Effector CD4-positive, alpha-beta T cell (primary cell): ENCODE measurements around the gene PRKAG2.
A peak's percentile ranks its signal among the peaks of the same experiment; 100 is the strongest.

ENCODE experiments used
- DNase-seq: peaks from one replicate; pipeline ENCODE4 v3.0.0-alpha.2; 2020

Gene PRKAG2

GRCh38 chr7:151631953-151632749 is 244.8 kb downstream of the PRKAG2 start:
- peak; percentile 84 for DNase-seq

DNA sequence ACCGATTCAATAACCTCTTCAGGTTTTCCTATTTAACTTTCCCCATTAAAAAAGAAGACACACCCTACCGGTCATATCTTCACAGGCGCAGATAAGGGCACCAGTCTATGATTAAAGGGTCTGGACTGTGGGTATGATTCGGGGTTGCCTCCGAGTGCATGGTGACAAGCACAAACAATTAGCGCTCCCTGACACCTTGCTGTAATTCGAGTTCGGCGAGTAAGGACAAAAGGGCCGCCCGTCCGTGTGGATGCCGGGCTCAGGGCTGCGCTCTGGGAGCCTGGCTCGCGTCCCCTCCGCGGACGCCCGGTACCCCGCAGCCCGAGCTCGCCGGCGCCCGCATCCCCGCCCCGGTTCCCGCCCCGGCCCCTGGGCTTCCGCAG is 245.4 kb downstream of the PRKAG2 start:
- peak; percentile 19 for DNase-seq

- DNase-seq, result no peak
Observed at GRCh38 chr7:151630851-151631569, 245.9 kb downstream of the PRKAG2 start.

GRCh38 chr7:151630358-151630757 is 246.6 kb downstream of the PRKAG2 start:
- DNase-seq, result no peak

GRCh38 chr7:151629713-151630272 is 247.1 kb downstream of the PRKAG2 start:
- no peak for DNase-seq

DNA sequence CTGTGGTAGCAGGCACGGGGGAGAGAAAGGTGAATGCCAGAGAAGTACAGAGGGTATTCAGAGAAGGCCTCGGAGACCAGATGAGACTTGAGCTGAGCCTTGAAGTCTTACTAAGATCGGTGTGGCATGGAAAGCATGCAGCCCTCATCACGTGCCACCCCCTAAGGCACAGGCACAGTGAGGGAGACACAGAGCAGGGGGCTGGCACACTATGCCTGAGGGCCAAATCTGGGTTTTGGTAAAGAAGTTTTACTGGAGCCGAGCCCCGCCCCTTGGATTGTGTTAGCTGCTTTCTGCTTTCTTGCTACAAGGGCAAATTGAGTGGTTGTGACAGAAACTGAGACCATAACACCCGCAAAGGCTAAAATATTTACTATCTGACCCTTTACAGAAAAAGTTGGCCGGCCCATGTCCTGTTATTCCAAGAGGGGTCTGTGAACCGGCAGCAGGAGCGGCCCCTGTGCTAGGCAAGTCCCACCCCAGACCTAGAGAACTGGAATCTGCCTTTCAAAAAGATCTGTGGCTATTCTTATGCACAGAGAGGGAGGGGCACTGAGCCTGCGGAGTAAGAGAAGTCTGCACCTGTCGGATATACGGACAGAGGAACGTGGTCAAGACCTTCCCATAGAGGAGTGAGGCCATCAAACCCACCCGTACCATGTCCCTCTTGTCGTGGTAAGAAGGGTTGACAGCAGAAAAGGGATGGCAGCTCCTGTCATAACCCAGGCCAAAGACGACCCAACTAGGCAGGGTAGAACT is 247.9 kb downstream of the PRKAG2 start:
- DNase-seq, result no peak

GRCh38 chr7:151626422-151627115 is 250.3 kb downstream of the PRKAG2 start:
- no peak for DNase-seq

DNA sequence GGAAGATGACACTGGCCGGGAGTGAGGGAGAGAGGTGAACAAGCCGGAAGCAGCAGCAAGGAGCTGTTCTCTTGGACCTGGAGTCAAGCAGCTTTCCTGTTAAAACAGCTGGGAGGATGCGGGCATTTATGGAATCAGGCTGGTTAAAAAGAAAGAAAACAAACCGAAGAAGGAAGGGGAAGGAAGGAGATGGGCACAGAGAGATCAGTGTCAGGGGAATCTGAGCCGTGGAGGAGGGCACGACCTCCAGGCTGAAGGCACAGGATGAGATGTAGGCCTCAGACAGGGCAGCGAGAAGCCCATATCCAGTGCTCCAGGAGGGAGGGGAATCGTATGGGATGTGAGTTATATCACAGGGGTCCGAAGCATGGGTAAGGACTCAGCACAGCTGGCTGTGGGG is 251.3 kb downstream of the PRKAG2 start:
- DNase-seq, result no peak

DNA sequence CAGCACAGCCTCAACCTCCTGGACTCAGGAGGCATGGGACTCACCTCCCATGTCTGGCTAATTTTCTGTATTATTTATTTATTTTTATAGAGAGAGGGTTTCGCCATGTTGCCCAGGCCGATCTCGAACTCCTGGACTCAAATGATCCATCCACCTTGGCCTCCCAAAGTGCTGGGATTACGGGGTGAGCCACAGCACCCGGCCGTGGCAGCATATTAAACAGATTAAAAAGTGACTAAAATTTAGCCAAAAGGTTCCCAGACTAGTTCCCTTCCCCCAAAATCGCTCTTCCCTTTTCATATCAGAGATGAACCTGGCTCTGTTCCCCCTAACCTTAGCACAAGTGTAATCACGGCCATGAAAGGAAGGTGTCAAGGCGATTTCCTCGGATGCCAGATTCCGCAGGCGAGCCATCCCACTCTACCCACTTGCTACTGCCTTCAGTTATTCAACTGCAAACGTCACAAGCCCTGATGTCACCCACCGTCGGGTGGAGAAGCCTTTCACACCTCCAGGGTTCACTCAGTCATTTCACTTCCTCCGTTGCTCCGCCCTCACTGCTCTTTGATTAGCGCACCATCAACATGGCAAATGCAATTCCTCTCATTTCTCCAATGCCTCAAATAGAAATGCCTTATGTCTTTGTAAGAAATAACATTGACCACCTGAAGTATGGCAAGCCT is 252.5 kb downstream of the PRKAG2 start:
- no peak for DNase-seq

- DNase-seq, result no peak
Observed at GRCh38 chr7:151623766-151624165, 253.1 kb downstream of the PRKAG2 start.

- no peak for DNase-seq
Observed at GRCh38 chr7:151621961-151622360, 255.0 kb downstream of the PRKAG2 start.

DNA sequence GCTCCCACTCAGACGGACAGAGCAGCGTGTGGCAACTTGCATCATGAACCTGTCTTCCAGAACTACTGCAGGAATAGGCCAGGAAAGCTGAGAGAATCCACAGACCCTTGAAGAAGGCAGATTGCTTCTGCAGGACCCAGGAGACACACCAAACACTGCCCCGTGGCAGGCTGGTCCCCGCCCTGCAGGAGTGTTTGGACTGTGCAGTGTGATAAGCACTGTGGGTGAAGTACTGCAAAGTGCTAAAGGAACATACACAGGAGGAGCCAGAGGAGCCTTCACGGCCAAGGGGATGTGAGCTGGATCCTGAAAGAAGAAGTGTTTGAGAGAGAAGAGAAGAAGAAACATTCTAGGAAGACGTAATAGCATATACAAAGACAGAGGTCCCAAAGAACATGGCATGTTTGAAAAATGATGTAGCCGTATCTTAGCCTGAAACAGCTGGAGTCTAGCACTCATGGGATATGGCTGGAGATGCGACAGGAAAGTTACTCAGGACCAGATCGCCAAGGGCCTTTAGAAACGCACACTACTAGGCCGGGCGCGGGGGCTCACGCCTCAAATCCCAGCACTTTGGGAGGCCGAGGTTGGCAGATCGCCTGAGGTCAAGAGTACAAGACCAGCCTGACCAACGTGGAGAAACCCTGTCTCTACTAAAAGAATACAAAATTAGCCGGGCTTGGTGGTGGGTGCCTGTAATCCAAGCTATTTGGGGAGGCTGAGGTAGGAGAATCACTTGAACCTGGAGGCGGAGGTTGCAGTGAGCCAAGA is 260.3 kb downstream of the PRKAG2 start:
- no peak for DNase-seq

DNA sequence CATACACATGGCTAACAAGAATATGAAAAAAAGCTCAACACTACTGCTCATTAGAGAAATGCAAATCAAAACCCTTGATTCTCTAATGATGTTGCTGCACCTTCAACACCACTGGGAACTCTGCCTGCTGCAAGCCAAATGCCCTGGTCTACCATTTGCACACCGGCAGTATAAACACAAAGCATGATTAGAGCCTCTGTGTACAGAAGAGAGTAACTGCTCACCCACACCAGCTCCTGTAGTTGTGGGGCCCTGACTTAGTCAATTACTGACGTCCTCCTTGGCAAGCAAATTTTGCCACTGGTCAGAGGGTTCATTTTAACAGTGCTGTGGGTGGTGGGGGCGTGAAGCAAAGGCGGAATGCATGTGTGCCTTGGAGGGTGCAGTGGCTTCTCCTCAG is 261.1 kb downstream of the PRKAG2 start:
- no peak for DNase-seq

DNA sequence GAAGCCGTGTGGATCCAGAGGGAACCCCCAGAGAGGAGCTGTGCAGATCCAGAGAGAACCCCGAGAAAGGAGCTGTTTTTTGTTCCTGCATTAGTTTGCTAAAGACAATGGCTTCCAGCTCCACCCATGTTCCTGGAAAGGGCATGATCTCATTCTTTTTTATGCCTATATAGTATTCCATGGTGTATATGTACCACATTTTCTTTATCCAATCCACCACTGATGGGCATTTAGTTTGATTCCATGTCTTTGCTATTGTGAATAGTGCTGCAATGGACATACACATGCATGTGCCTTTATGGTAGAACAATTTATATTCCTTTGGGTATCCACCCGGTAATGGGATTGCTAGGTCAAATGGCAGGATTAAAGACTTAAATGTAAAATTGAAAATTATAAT is 261.9 kb downstream of the PRKAG2 start:
- DNase-seq, result no peak

DNA sequence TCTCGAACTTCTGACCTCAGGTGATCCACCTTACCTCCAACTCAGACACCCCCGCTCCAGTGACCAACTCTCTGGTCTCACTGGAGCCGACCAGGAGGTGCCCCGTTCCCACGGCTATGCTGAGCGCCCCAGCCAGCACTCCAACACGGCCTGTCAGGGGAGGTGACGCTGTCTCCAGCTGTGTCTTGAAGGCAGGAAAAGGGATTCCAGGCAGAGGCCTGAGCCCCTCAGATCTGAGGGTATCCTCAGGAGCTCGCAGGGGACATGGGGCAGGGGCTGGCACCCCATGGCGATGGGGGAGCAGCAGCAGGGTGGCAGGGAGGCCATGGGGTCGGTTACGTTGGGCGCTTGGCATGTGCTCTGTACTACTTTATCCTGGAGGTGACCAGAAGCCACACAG is 262.9 kb downstream of the PRKAG2 start:
- no peak for DNase-seq

GRCh38 chr7:151611878-151612277 is 265.0 kb downstream of the PRKAG2 start:
- DNase-seq, result no peak

- DNase-seq, result no peak
Observed at GRCh38 chr7:151611041-151611440, 265.9 kb downstream of the PRKAG2 start.

GRCh38 chr7:151608031-151608551 is 268.8 kb downstream of the PRKAG2 start:
- no peak for DNase-seq

DNA sequence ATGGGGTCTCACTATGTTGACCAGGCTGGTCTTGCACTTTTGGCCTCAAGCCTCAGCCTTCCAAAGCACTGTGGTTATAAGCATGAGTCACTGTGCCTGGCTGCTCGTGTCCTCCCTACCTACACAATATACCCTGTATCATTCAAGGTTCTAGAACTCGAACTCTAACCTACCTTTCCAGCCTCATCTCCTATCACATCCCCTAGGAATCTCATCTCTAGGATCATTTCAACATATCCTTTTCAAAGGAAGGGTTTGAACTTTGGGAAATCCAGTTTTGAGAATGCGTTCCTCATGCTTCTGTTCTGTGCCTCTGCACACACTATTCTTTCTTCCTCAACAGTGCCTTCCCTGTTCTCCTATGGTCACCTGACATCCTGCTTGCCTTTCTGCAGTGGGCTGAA is 269.4 kb downstream of the PRKAG2 start:
- no peak for DNase-seq

- no peak for DNase-seq
Observed at GRCh38 chr7:151603951-151604350, 273.0 kb downstream of the PRKAG2 start.
